Measurements from ENCODE around the gene NAGK.
A peak's percentile ranks its signal among the peaks of the same experiment; 100 is the strongest.
"Not testable (repeated sequence)": the region's sequence is repeated elsewhere in the genome, so short reads cannot be mapped to it uniquely, and the experiment has no call there.

- TF ChIP-seq CTCF (IDR thresholded peaks at IDR 0.05) (peak in 2 of 4 experiments; percentile 45 to 51), POLR2AphosphoS5 (IDR thresholded peaks at IDR 0.05) (peak; percentile 85)
- TF ChIP-seq POLR2A (IDR thresholded peaks at IDR 0.05): not testable (repeated sequence)
Observed at GRCh38 chr2:71023553-71024243, 44.8 kb upstream of the NAGK start.

All from prostate gland (tissue), 2 donors.